ENCODE results near the gene BPNT1.
"Not testable (repeated sequence)": the region's sequence is repeated elsewhere in the genome, so short reads cannot be mapped to it uniquely, and the experiment has no call there.

The BPNT1 gene

GRCh38 chr1:220077887-220078286 is 11.7 kb downstream of the BPNT1 start:
- no peak for DNase-seq

GRCh38 chr1:220076861-220077762 is 12.5 kb downstream of the BPNT1 start:
- no peak for DNase-seq

- no peak for DNase-seq
These were observed 22.1 kb downstream of the BPNT1 start for GRCh38 chr1:220067269-220068204.

GRCh38 chr1:220062629-220063028 is 27.0 kb downstream of the BPNT1 start:
- no peak for DNase-seq

GRCh38 chr1:220060876-220061275 is 28.7 kb downstream of the BPNT1 start:
- DNase-seq, result no peak

GRCh38 chr1:220056374-220056773 is 33.2 kb downstream of the BPNT1 start:
- no peak for DNase-seq

GRCh38 chr1:220046052-220046930 is 43.3 kb downstream of the BPNT1 start, which contains the start of gene EPRS1:
EPRS1 (minus strand) TSS chr1:220046505; CDS start chr1:220046388, 117 bp downstream.
- DNase-seq, result peak; percentile 97 to 98

GRCh38 chr1:220045356-220046051 is 44.1 kb downstream of the BPNT1 start:
- DNase-seq, result no peak

GRCh38 chr1:220044678-220045355 is 44.8 kb downstream of the BPNT1 start:
- peak; percentile 50 to 60 for DNase-seq

GRCh38 chr1:220043646-220044045 is 45.9 kb downstream of the BPNT1 start:
- DNase-seq, result no peak

- DNase-seq, result no peak
These were observed 49.5 kb downstream of the BPNT1 start for GRCh38 chr1:220040028-220040596.

GRCh38 chr1:220038640-220039039 is 50.9 kb downstream of the BPNT1 start:
- DNase-seq, result no peak

- DNase-seq, result not testable (repeated sequence)
These were observed 51.8 kb downstream of the BPNT1 start for GRCh38 chr1:220037810-220038209.

GRCh38 chr1:220032911-220033310 is 56.7 kb downstream of the BPNT1 start:
- DNase-seq, result peak; percentile 35 to 49

- no peak for DNase-seq
These were observed 58.3 kb downstream of the BPNT1 start for GRCh38 chr1:220031287-220031686.

- no peak for DNase-seq
These were observed 61.2 kb downstream of the BPNT1 start for GRCh38 chr1:220028346-220028895.

- DNase-seq, result no peak
These were observed 70.5 kb downstream of the BPNT1 start for GRCh38 chr1:220019071-220019470.

- no peak for DNase-seq
These were observed 76.1 kb downstream of the BPNT1 start for GRCh38 chr1:220013497-220013896.

- DNase-seq, result no peak
These were observed 77.3 kb downstream of the BPNT1 start for GRCh38 chr1:220012259-220012658.

GRCh38 chr1:220011620-220012019 is 78.0 kb downstream of the BPNT1 start:
- DNase-seq, result no peak

All from inflammatory macrophage (primary cell).